Prostate gland (tissue), 2 donors: ENCODE results near the gene KMO. TPM values are rescaled to one million over a fixed set of nuclear protein-coding genes. Genes with fewer than 3 reads are reported as not detected.

ENCODE experiments used
- DNase-seq: peaks from one replicate; pipeline ENCODE4 v3.0.0-alpha.2; 2019; ENCODE audit warnings: low spot score
- H3K27ac ChIP-seq, 2 donors: fragments of 200-600 bp; sonication (generic); 2 replicates each; pipeline ENCODE4 v1.5.1; 2017 to 2019
- H3K27me3 ChIP-seq: fragments of 200-600 bp; sonication (generic); replicated peaks from 2 replicates; pipeline ENCODE4 v1.5.1; 2019; ENCODE audit not compliant: insufficient read depth
- H3K36me3 ChIP-seq, 2 donors: fragments of 200-600 bp; sonication (generic); 1 replicate in 1 of 2; 2 replicates in 1 of 2; pipeline versions ENCODE4 v1.5.1 to v1.8.1; 2017 to 2019
- H3K4me1 ChIP-seq: fragments of 200-600 bp; sonication (generic); replicated peaks from 2 replicates; pipeline ENCODE4 v1.5.1; 2019
- H3K4me3 ChIP-seq, 2 donors: fragments of 200-600 bp; sonication (generic); 2 replicates each; pipeline ENCODE4 v1.5.1; 2017 to 2019
- H3K9me3 ChIP-seq: fragments of 200-600 bp; sonication (generic); 2 replicates; pipeline ENCODE4 v1.5.1; 2017
- POLR2A ChIP-seq: fragments of 450-650 bp; IDR thresholded peaks from one replicate; pipeline ENCODE4 v1.6.1; 2016; ENCODE audit warnings: antibody characterized with exemption, mild to moderate bottlenecking
- POLR2AphosphoS5 ChIP-seq: sonication (generic); formaldehyde crosslinking; IDR thresholded peaks from one replicate; pipeline ENCODE4 v1.6.1; 2017; ENCODE audit warnings: antibody characterized with exemption
- WGBS: methylation state at CpG from one replicate; pipeline ENCODE4 v1.1.5; 2018; 5-methylcytosine and 5-hydroxymethylcytosine counted together
- intact Hi-C: fragments of 100-400 bp; cut with DNase I; formaldehyde crosslinking; loops from one replicate; pipeline ENCODE4 v1.14.2; 2022
- total RNA-seq, 2 donors: library from RNA; depleted of rRNA; stranded (reverse); fragments of >200 nt; gene quantifications; one replicate each; pipeline ENCODE4 v1.1.0, GENCODE V29; 2016
- TF ChIP-seq, protein P1 (sequence below), 4 experiments: fragments of 200-600 bp in 2 of 4; fragments of 450-650 bp in 2 of 4; sonication (generic) in 2 of 4; IDR thresholded peaks; 1 replicate in 3 of 4; 2 replicates in 1 of 4; pipeline ENCODE4 v1.5.1; 2016 to 2019; ENCODE audit warnings: antibody characterized with exemption in 4 of 4, mild to moderate bottlenecking in 2 of 4, moderate library complexity in 2 of 4

KMO gene
- total RNA-seq, 2 donors from 2014 or later, result 0.17 to 0.73 TPM

DNA sequence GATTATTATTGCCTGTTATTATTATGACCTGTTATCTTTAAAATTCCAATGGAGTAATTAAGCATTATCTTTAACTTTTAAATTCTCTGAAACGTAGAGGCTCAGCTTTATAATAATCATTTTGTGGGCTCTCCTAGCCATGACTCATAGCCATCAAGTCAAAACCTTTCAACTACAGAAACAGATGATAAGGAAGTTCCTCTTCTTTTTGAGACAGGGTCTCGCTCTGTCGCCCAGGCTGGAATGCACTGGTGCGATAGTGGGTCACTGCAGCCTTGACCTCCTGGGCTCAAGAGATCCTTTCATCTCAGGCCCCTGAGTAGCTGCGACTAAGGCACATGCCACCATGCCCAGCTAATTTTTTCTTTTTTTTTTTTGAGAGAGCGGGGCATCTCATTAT lies 64.5 kb downstream of the KMO start:
- H3K4me1 ChIP-seq, result no peaks in the 10 kb centered on the region
- no peaks in the 10 kb centered on the region for H3K27me3 ChIP-seq
- no peaks in the 10 kb centered on the region for H3K9me3 ChIP-seq
- 95% methylated on average over 6 of the region's 6 CpGs for WGBS
- no peak overlapping the region for H3K4me3 ChIP-seq
- no peaks in the 10 kb centered on the region for H3K36me3 ChIP-seq
- no peak for TF ChIP-seq POLR2A
- TF ChIP-seq, protein P1, sequence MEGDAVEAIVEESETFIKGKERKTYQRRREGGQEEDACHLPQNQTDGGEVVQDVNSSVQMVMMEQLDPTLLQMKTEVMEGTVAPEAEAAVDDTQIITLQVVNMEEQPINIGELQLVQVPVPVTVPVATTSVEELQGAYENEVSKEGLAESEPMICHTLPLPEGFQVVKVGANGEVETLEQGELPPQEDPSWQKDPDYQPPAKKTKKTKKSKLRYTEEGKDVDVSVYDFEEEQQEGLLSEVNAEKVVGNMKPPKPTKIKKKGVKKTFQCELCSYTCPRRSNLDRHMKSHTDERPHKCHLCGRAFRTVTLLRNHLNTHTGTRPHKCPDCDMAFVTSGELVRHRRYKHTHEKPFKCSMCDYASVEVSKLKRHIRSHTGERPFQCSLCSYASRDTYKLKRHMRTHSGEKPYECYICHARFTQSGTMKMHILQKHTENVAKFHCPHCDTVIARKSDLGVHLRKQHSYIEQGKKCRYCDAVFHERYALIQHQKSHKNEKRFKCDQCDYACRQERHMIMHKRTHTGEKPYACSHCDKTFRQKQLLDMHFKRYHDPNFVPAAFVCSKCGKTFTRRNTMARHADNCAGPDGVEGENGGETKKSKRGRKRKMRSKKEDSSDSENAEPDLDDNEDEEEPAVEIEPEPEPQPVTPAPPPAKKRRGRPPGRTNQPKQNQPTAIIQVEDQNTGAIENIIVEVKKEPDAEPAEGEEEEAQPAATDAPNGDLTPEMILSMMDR (IDR thresholded peaks at IDR 0.05), result no peak
- no peak for TF ChIP-seq POLR2AphosphoS5
- DNase-seq, result no peak
- intact Hi-C loops, result no loop called here
- no peak overlapping the region for H3K27ac ChIP-seq

- Histone ChIP-seq H3K4me3 (no peak overlapping the region), H3K36me3 (no peaks in the 10 kb centered on the region), H3K9me3 (no peaks in the 10 kb centered on the region), H3K4me1 (no peaks in the 10 kb centered on the region), H3K27ac (no peak overlapping the region), H3K27me3 (no peaks in the 10 kb centered on the region)
- no peak for DNase-seq
- TF ChIP-seq, protein P1 (IDR thresholded peaks at IDR 0.05), result no peak
- TF ChIP-seq POLR2A (no peak), POLR2AphosphoS5 (no peak)
- 90% methylated on average over 3 of the region's 3 CpGs for WGBS
- intact Hi-C loops, result no loop called here
Observed at GRCh38 chr1:241598249-241598648, 66.1 kb downstream of the KMO start.

DNA sequence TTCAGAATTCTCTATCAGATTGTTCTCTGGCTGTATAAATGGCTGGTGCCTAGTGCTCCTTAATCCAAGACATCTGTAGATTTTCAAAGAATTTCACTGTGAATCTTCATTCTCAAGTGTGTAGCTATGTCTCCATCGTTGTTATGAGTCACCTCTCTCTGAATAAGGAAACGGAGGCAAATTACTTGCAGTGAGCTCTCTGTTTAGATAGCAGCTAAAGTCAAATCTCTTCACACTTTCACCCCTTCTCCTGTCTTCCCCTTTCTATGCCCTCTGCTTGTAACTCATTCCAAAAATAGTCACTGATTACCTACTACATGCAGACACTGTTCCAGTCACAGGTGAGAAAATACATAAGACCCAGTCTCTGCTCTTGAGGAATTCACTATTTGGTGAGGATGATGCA lies 68.3 kb downstream of the KMO start:
- Histone ChIP-seq H3K36me3 (no peaks in the 10 kb centered on the region), H3K4me1 (no peaks in the 10 kb centered on the region), H3K4me3 (no peak overlapping the region), H3K9me3 (no peaks in the 10 kb centered on the region), H3K27me3 (no peaks in the 10 kb centered on the region), H3K27ac (no peak overlapping the region)
- TF ChIP-seq POLR2A, result no peak
- TF ChIP-seq, protein P1 (IDR thresholded peaks at IDR 0.05), result no peak
- TF ChIP-seq POLR2AphosphoS5, result no peak
- intact Hi-C loops, result no loop called here
- 83% methylated on average over 2 of the region's 2 CpGs for WGBS
- no peak for DNase-seq

DNA sequence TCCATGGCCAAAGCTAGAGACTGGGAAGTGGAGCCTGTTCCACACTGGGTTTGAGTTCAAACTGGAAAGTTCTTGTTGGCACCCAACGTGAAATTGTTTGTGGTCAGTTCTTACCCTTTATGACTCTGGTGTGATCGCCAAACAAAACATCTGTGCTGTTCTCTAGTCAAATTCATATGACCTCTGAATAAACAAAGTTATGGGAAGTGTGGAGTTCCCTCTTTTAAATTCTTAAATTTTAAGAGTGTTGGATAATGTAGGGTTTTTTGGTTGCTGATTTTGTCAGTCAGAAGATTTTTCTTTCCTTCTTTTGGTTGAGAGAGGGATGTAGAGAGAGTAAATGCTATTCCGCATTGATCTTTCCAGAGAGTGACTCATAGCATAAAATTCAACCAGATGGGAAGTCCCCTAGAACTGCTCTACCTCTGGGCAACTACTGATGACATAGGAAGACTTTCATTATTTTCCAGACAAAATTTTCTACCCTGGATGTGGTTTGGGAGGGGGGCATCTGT lies 71.6 kb downstream of the KMO start:
- Histone ChIP-seq H3K4me3 (no peak overlapping the region), H3K27ac (no peak overlapping the region), H3K9me3 (no peaks in the 10 kb centered on the region), H3K36me3 (no peaks in the 10 kb centered on the region), H3K27me3 (no peaks in the 10 kb centered on the region), H3K4me1 (no peaks in the 10 kb centered on the region)
- TF ChIP-seq POLR2AphosphoS5, result no peak
- TF ChIP-seq, protein P1 (IDR thresholded peaks at IDR 0.05), result no peak
- TF ChIP-seq POLR2A, result no peak
- intact Hi-C loops, result no loop called here
- WGBS, result 59% methylated on average over 3 of the region's 3 CpGs
- DNase-seq, result no peak

DNA sequence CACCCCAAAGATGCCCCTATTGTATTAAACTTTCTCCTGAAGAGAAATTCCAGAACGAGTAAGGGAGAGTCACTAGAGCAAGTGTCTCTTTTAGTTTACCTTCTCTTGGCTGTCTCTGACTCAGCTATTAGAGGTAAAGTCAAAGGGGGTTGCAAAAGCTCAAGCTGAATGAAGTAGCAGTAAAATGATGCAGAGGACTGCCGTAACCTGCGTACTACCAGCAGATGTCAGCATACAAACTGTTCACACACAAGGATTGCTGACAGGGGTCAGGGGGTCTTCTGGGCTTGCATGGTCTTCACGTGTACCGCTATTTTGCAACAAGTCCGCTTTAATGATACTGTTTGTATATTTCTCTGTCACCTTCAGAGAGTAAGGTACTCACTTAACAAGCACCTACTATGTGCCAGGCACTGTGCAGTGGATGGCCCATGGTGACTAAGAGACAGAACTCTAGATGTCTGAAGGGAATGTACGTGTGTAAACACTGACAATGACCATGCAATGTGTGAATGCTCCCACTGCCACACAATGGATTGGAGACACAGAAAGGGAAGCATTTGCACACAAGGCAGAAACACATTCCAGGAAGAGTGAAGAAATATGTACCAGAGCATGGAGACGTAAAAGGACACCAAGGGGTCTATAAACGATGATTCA lies 73.1 kb downstream of the KMO start:
- DNase-seq, result no peak
- H3K9me3 ChIP-seq, result no peaks in the 10 kb centered on the region
- TF ChIP-seq POLR2AphosphoS5, result no peak
- TF ChIP-seq POLR2A, result no peak
- TF ChIP-seq, protein P1 (IDR thresholded peaks at IDR 0.05), result no peak
- no peaks in the 10 kb centered on the region for H3K4me1 ChIP-seq
- H3K27me3 ChIP-seq, result no peaks in the 10 kb centered on the region
- intact Hi-C loops, result no loop called here
- WGBS, result 75% methylated on average over 9 of the region's 9 CpGs
- no peak overlapping the region for H3K4me3 ChIP-seq
- H3K27ac ChIP-seq, result no peak overlapping the region
- H3K36me3 ChIP-seq, result no peaks in the 10 kb centered on the region
